Activated B cell treated with CpG ODN at 0.5 μM for 24 hours (primary cell): ENCODE data around the gene TSPOAP1. TPM values are rescaled to one million over a fixed set of nuclear protein-coding genes. Genes with fewer than 3 reads are reported as not detected.

Source experiments
- ATAC-seq: fragments of 200-7000 bp; cut with Tn5 transposase; one replicate; pipeline ENCODE4 v1.10.0; 2021; ENCODE audit warnings: low read depth, mild to moderate bottlenecking, moderate library complexity
- CTCF ChIA-PET: fragments of 350-600 bp; sonication (Branson Sonifier 250); formaldehyde crosslinking; loops from one replicate; lab custom pipeline; 2021; ENCODE audit warnings: antibody characterized with exemption; lab: Charles Lee
- POLR2A ChIA-PET: fragments of 350-600 bp; sonication (Branson Sonifier 250); formaldehyde crosslinking; loops from one replicate; lab custom pipeline; 2021; ENCODE audit warnings: antibody characterized with exemption; lab: Charles Lee
- DNase-seq: peaks from one replicate; pipeline ENCODE4 v3.0.0; 2022
- H3K27ac Mint-ChIP-seq: one replicate; pipeline ENCODE4 v1.8.0; 2020; ENCODE audit warnings: mixed read lengths
- H3K27me3 Mint-ChIP-seq: one replicate; pipeline ENCODE4 v1.8.0; 2021; ENCODE audit warnings: mixed read lengths
- H3K36me3 Mint-ChIP-seq: one replicate; pipeline ENCODE4 v1.8.0; 2021; ENCODE audit warnings: low read depth, mixed read lengths
- H3K4me1 Mint-ChIP-seq: one replicate; pipeline ENCODE4 v1.8.0; 2021; ENCODE audit warnings: mixed read lengths
- H3K4me3 Mint-ChIP-seq: one replicate; pipeline ENCODE4 v1.8.0; 2020; ENCODE audit warnings: mild to moderate bottlenecking, mixed read lengths
- H3K9me3 Mint-ChIP-seq: one replicate; pipeline ENCODE4 v1.8.0; 2020; ENCODE audit warnings: mixed read lengths
- intact Hi-C: fragments of 100-400 bp; cut with micrococcal nuclease; formaldehyde crosslinking; loops from one replicate; pipeline ENCODE4 v1.15.1; 2024
- total RNA-seq: library from RNA; stranded (reverse); gene quantifications from 2 replicates; pipeline ENCODE4 v1.2.3, GENCODE V29; 2022
- TF ChIP-seq, protein P1 (sequence below): fragments of 200-600 bp; IDR thresholded peaks from one replicate; pipeline ENCODE4 v1.8.0; 2022; ENCODE audit warnings: antibody characterized with exemption, mild to moderate bottlenecking

Gene TSPOAP1
- total RNA-seq, 1 donor from 2014 or later = 22.5 TPM

DNA sequence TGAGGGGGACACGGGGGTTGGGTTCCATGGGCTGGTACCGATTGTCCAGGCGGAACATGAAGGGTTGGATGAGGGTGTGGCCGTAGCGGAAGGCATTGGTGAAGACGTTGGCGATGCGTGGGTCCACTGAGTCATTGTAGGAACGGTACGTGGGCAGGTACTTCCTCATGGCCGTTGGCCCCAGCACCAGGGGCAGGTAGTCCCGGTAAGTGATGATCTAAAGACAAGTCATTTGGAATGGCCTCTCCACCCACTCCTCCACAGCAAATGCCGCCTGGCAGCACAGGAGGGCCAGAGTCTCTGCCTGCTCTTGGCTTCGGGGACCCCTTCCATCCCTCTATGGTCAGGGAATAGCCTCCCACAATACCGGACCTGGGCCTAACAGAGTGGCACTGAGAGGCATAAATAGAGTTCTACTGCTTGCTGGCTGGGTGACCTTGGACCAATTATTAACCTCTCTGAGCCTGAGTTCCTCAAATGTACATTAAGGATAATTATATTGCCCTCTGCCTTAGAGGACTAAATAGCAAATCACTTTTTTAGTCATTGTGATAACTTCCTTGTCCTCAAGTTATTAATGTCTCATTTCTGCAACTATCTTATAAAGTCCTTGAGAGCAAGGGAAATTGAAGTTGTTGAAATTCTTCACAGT lies 55.0 kb downstream of the TSPOAP1 start:
- ATAC-seq = no peak
- no peak for DNase-seq
- H3K9me3 Mint-ChIP-seq = no peaks in the 10 kb centered on the region
- no peaks in the 10 kb centered on the region for H3K4me1 Mint-ChIP-seq
- no peak overlapping the region for H3K4me3 Mint-ChIP-seq
- TF ChIP-seq, protein P1, sequence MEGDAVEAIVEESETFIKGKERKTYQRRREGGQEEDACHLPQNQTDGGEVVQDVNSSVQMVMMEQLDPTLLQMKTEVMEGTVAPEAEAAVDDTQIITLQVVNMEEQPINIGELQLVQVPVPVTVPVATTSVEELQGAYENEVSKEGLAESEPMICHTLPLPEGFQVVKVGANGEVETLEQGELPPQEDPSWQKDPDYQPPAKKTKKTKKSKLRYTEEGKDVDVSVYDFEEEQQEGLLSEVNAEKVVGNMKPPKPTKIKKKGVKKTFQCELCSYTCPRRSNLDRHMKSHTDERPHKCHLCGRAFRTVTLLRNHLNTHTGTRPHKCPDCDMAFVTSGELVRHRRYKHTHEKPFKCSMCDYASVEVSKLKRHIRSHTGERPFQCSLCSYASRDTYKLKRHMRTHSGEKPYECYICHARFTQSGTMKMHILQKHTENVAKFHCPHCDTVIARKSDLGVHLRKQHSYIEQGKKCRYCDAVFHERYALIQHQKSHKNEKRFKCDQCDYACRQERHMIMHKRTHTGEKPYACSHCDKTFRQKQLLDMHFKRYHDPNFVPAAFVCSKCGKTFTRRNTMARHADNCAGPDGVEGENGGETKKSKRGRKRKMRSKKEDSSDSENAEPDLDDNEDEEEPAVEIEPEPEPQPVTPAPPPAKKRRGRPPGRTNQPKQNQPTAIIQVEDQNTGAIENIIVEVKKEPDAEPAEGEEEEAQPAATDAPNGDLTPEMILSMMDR = no peak
- POLR2A ChIA-PET = no interaction called here
- CTCF ChIA-PET = no interaction called here
- H3K27ac Mint-ChIP-seq = no peak overlapping the region
- H3K27me3 Mint-ChIP-seq = peaks cover 9% of the 10 kb centered on the region
- intact Hi-C loops = no loop called here
- no peaks in the 10 kb centered on the region for H3K36me3 Mint-ChIP-seq

DNA sequence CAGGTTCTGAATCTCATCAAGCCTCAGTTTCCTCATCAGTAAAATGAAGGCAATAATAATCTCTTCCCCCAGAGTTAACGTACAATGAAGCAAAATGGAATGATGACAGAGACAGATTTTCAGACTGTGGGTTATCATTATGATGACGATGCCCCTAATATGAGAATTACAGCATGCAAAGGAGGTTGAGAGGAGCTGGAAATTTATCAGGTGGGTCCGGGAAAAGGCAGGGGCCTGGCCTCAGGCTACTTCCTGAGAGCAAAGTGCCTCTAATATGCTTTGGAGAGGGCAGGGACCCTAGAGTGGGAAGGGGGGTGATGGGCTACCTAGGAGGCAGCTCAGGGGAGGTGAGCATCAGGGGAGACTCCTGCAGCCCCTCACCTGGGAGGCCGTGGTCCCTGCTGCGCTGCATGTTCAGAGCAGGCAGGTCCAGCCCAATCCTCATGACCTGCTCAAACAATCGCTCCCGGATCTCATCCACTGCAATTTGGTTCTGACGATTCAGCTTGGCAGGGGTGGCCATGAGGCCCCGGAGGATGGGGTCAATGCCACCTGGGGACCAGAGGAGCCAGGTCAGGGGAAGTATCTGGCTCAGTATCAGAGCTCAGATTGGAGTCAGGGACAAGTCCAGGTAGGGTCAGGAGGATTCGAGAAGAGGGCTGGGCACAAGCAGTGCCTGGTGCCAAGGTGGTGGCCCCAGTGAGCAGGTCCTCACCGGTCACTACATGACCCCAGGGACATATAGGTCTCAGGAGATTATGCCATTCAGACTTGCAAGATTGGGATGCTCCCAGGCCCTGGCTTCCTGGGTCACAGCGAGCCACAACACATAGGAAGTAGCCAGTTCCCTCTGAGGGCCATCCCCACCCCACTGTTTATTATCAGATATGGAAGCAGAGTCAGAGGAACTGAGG lies 56.0 kb downstream of the TSPOAP1 start:
- intact Hi-C loops = no loop called here
- no peaks in the 10 kb centered on the region for H3K9me3 Mint-ChIP-seq
- no peaks in the 10 kb centered on the region for H3K4me1 Mint-ChIP-seq
- H3K4me3 Mint-ChIP-seq = no peak overlapping the region
- ChIA-PET POLR2A (no interaction called here), CTCF (no interaction called here)
- TF ChIP-seq, protein P1 = no peak
- ATAC-seq = no peak
- peaks cover 3% of the 10 kb centered on the region for H3K27me3 Mint-ChIP-seq
- no peak overlapping the region for H3K27ac Mint-ChIP-seq
- H3K36me3 Mint-ChIP-seq = no peaks in the 10 kb centered on the region
- DNase-seq = no peak

DNA sequence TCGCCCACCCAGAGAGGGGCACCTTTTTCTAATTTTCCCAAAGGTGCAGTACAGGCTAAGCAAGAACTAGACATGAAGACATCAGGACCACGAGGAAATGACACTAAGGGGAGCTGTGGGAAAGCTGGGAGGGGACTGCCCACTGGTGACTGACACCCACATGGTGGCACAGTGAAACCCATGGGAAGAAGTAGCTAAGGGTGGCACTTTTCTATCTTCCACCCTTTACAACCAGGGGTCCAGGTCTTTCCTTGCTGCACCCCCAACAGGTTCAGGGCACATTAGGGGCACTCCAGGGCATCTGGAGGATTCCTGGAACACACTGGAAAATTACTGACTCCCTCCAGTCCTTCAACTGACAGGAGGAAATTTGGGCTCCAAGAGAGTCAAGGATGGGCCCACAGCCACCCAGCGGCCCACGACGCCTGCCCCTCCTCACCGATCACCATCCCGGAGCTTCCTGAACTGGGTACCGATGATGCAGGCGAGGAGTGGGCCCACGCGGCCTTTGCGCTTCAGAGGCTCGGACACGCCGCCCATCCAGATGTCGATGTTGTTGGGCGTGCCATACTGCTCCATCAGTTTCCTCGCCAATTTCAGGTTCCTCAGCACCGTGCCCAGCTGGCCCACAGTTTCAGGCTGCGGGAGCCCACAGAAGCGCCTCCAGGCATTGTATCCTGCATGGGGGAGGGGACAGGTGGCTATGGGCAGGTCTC lies 57.2 kb downstream of the TSPOAP1 start:
- intact Hi-C loops = no loop called here

DNA sequence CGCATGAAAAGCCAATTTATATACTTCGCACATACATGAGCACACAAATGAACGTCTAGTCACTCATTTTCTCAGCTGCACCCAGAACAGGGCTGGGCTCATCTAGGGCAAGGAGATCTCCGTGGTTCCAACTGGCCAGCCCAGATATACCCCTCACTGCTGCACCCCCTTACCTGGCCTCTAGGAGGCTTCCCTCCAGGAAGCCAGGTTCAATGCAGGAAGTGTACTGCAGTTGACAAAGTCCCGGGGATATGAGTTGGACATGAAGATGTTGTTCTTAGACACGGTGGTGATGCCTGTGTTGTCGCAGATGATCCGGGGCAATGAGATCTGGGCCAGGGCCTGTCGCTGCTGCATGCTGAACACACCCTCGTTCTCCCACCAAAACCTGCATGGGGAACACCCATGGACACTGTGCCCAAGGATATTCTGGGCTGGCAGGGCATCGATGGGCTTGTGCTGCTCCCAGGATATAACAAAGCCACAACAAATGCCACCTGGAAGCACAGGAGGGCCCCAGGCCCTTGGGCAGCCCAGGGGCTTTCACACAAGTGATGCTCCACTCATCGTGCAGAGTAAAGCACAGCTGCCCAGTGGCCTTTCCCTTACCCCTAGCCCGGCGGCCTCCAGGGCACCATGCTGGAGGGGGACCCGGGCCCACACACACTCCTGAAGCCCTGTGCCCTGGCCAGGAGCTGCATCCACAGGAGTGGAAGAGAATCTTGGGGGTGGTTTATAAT lies 57.9 kb downstream of the TSPOAP1 start:
- TF ChIP-seq, protein P1 = no peak
- ChIA-PET CTCF (no interaction called here), POLR2A (no interaction called here)
- Mint-ChIP-seq H3K4me3 (no peak overlapping the region), H3K27ac (no peak overlapping the region), H3K36me3 (no peaks in the 10 kb centered on the region), H3K27me3 (peaks cover 7% of the 10 kb centered on the region), H3K4me1 (no peaks in the 10 kb centered on the region), H3K9me3 (no peaks in the 10 kb centered on the region)
- no peak for ATAC-seq
- intact Hi-C loops = no loop called here
- no peak for DNase-seq

More for the DNA sequence above, 57.2 kb downstream of the TSPOAP1 start:
- Mint-ChIP-seq H3K27ac (no peak overlapping the region), H3K4me1 (no peaks in the 10 kb centered on the region), H3K36me3 (no peaks in the 10 kb centered on the region), H3K4me3 (no peak overlapping the region), H3K9me3 (no peaks in the 10 kb centered on the region), H3K27me3 (peaks cover 3% of the 10 kb centered on the region)
- CTCF ChIA-PET = no interaction called here
- POLR2A ChIA-PET = no interaction called here
- TF ChIP-seq, protein P1 = no peak
- ATAC-seq = no peak
- DNase-seq = no peak
